ENCODE data around the gene RNLS. TPM values are rescaled to one million over a fixed set of nuclear protein-coding genes. Genes with fewer than 3 reads are reported as not detected.

RNLS gene
- total and polyA plus RNA-seq, 2 donors from 2014 or later = 19.5 to 21.1 TPM

GRCh38 chr10:88465765-88466164, 117.4 kb downstream of the RNLS start:
- intact Hi-C loops (cut with DNase I) = no loop called here
- peaks cover 0 to 5% (median 0%) of the 10 kb centered on the region in 3 donors for H3K4me1 ChIP-seq (ENCODE audit: control insufficient read depth in 2 of 3, insufficient read depth in 2 of 3, low read depth in 1 of 3, low read length in 3 of 3)
- H3K9ac ChIP-seq (ENCODE audit: low read length in 3 of 3) = no peak overlapping the region
- no peaks in the 10 kb centered on the region for H3K27me3 ChIP-seq (ENCODE audit: control insufficient read depth, insufficient read depth, low read length)
- DNase-seq (no peak), FAIRE-seq (no peak)
- no peak overlapping the region for H3K4me3 ChIP-seq (ENCODE audit: low read length in 3 of 3)
- H3K9me3 ChIP-seq (ENCODE audit: control insufficient read depth in 2 of 3, insufficient read depth in 1 of 3, low read length in 3 of 3) = no peaks in the 10 kb centered on the region
- no peak overlapping the region for H3K27ac ChIP-seq (ENCODE audit: low read depth in 2 of 2, low read length in 2 of 2)
- no peaks in the 10 kb centered on the region for H3K36me3 ChIP-seq (ENCODE audit: control insufficient read depth in 2 of 3, insufficient read depth in 3 of 3, low read length in 3 of 3)
- TF ChIP-seq, protein P1, sequence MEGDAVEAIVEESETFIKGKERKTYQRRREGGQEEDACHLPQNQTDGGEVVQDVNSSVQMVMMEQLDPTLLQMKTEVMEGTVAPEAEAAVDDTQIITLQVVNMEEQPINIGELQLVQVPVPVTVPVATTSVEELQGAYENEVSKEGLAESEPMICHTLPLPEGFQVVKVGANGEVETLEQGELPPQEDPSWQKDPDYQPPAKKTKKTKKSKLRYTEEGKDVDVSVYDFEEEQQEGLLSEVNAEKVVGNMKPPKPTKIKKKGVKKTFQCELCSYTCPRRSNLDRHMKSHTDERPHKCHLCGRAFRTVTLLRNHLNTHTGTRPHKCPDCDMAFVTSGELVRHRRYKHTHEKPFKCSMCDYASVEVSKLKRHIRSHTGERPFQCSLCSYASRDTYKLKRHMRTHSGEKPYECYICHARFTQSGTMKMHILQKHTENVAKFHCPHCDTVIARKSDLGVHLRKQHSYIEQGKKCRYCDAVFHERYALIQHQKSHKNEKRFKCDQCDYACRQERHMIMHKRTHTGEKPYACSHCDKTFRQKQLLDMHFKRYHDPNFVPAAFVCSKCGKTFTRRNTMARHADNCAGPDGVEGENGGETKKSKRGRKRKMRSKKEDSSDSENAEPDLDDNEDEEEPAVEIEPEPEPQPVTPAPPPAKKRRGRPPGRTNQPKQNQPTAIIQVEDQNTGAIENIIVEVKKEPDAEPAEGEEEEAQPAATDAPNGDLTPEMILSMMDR (IDR thresholded peaks at IDR 0.05; ENCODE audit: borderline replicate concordance, extremely low read depth, insufficient read depth) = no peak

GRCh38 chr10:88463811-88464210, 119.3 kb downstream of the RNLS start:
- FAIRE-seq (no peak), DNase-seq (no peak)
- Histone ChIP-seq H3K9ac (ENCODE audit: low read length in 3 of 3) (no peak overlapping the region), H3K27me3 (ENCODE audit: control insufficient read depth, insufficient read depth, low read length) (no peaks in the 10 kb centered on the region), H3K9me3 (ENCODE audit: control insufficient read depth in 2 of 3, insufficient read depth in 1 of 3, low read length in 3 of 3) (no peaks in the 10 kb centered on the region), H3K36me3 (ENCODE audit: control insufficient read depth in 2 of 3, insufficient read depth in 3 of 3, low read length in 3 of 3) (no peaks in the 10 kb centered on the region), H3K27ac (ENCODE audit: low read depth in 2 of 2, low read length in 2 of 2) (no peak overlapping the region), H3K4me3 (ENCODE audit: low read length in 3 of 3) (no peak overlapping the region), H3K4me1 (ENCODE audit: control insufficient read depth in 2 of 3, insufficient read depth in 2 of 3, low read depth in 1 of 3, low read length in 3 of 3) (peaks cover 0 to 5% (median 0%) of the 10 kb centered on the region in 3 donors)
- TF ChIP-seq, protein P1 (IDR thresholded peaks at IDR 0.05; ENCODE audit: borderline replicate concordance, extremely low read depth, insufficient read depth) = no peak
- intact Hi-C loops (cut with DNase I) = no loop called here

DNA sequence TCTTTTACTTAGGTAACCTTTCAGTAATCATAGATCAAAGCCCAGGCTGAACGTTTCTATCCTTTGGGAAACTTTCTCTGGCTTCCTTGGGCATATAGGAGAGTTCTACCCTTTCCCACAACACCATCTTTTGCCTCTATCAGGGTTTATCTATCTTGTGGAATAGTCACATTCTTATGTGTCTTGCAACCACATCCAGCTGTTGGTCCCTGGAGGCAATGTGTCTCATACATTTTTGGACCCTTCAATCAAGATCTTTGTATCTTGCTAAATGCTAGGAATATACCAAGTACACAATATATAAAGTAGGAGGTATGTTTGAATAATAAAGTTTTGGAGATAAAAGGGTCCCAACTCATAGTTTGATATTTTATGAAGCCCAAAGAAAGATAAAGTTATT, 121.7 kb downstream of the RNLS start:
- H3K9me3 ChIP-seq (ENCODE audit: control insufficient read depth in 2 of 3, insufficient read depth in 1 of 3, low read length in 3 of 3) = no peaks in the 10 kb centered on the region
- H3K36me3 ChIP-seq (ENCODE audit: control insufficient read depth in 2 of 3, insufficient read depth in 3 of 3, low read length in 3 of 3) = no peaks in the 10 kb centered on the region
- no peak overlapping the region for H3K4me3 ChIP-seq (ENCODE audit: low read length in 3 of 3)
- FAIRE-seq (no peak), DNase-seq (no peak)
- H3K4me1 ChIP-seq (ENCODE audit: control insufficient read depth in 2 of 3, insufficient read depth in 2 of 3, low read depth in 1 of 3, low read length in 3 of 3) = no peaks in the 10 kb centered on the region
- TF ChIP-seq, protein P1 (IDR thresholded peaks at IDR 0.05; ENCODE audit: borderline replicate concordance, extremely low read depth, insufficient read depth) = no peak
- H3K27me3 ChIP-seq (ENCODE audit: control insufficient read depth, insufficient read depth, low read length) = no peaks in the 10 kb centered on the region
- H3K9ac ChIP-seq (ENCODE audit: low read length in 3 of 3) = no peak overlapping the region
- intact Hi-C loops (cut with DNase I) = no loop called here
- no peak overlapping the region for H3K27ac ChIP-seq (ENCODE audit: low read depth in 2 of 2, low read length in 2 of 2)

DNA sequence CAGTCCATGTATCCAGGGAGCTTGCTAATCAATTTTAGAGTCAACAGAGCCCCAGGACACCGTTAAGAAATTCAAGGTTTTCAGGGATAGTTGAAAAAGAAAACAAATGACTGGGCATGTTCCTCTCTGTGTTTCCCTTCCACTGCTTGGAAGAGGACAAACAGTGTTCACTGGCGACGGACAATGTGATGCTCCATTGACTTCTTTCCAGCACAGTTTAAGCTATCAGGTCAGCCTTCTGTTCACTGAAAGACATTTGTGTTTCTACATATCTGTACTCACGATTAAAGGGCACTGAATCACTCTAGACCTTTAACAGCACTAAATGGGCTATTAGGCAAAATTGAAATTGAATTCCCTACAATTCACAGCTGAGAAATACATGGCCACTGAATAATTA, 123.6 kb downstream of the RNLS start:
- no peaks in the 10 kb centered on the region for H3K4me1 ChIP-seq (ENCODE audit: control insufficient read depth in 2 of 3, insufficient read depth in 2 of 3, low read depth in 1 of 3, low read length in 3 of 3)
- TF ChIP-seq, protein P1 (IDR thresholded peaks at IDR 0.05; ENCODE audit: borderline replicate concordance, extremely low read depth, insufficient read depth) = no peak
- H3K27ac ChIP-seq (ENCODE audit: low read depth in 2 of 2, low read length in 2 of 2) = no peak overlapping the region
- H3K36me3 ChIP-seq (ENCODE audit: control insufficient read depth in 2 of 3, insufficient read depth in 3 of 3, low read length in 3 of 3) = no peaks in the 10 kb centered on the region
- no peak overlapping the region for H3K9ac ChIP-seq (ENCODE audit: low read length in 3 of 3)
- H3K27me3 ChIP-seq (ENCODE audit: control insufficient read depth, insufficient read depth, low read length) = no peaks in the 10 kb centered on the region
- H3K4me3 ChIP-seq (ENCODE audit: low read length in 3 of 3) = no peak overlapping the region
- peak in 1 of 5 donors; percentile 28 for DNase-seq
- FAIRE-seq = no peak
- intact Hi-C loops (cut with DNase I) = no loop called here
- H3K9me3 ChIP-seq (ENCODE audit: control insufficient read depth in 2 of 3, insufficient read depth in 1 of 3, low read length in 3 of 3) = no peaks in the 10 kb centered on the region
